GM18526 (cell line): ENCODE measurements around the gene POLE.

Source experiments
- POLR2A ChIP-seq: IDR thresholded peaks from 3 replicates; pipeline ENCODE4 v1.6.1; 2011; ENCODE audit not compliant: insufficient read length; ENCODE audit errors: extremely low read depth

Gene POLE

GRCh38 chr12:132597333-132598316, 89.5 kb downstream of the POLE start:
- no peak for TF ChIP-seq POLR2A

DNA sequence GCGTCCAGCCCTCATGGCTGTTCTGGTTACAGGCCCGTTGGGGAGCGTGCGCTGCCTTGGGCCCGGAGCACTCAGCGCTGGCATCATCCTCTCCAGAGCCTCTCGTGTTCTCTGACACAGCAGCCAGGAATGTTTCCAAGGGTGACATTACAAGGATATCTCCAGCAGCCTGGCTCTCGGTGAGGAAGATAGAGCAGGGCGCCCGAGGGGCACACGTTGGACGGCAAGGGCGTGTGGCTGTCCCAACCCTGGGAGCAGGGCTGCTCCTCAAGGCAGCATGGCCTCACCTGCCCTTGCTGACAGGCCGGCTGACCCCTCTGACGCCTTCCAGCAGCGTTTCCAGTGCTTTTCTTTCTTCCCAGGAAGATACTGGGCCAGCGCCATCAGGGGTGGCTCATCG, 91.1 kb downstream of the POLE start:
- no peak for TF ChIP-seq POLR2A

DNA sequence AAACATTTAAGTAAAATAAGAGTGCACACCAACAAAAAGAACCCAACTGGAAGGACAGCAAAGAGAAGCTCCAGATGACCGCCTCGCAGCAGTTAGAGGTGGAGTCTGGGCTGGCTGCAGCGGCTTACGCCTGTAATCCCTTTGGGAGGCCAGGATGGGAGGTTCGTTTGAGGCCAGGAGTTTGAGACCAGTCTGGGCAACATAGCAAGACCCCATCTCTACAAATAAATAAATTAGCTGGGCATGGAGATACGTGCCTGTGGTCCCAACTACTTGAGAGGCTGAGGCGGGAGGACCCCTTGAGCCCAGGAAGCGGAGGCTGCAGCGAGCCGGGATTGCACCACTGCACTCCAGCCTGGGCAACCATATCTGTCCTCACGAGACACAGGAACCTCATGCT, 92.0 kb downstream of the POLE start:
- TF ChIP-seq POLR2A = no peak

DNA sequence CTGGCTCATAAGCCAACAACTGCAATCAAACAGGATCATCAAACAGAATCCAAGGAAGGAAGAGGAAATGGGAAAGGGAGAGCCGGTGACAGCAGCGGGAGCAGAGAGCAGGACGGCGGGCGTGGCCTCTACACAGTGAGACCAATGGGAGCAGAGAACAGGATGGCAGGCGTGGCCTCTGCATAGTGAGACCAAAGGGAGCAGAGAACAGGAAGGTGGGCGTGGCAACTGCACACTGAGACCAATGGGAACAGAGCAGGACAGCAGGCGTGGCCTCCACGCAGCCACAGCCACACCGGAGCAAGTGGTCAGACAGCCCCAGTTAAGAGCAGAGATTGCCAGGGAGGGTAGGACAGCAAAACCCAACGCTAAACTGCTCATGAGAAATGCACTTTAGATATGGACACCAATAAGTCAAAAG, 93.2 kb downstream of the POLE start:
- no peak for TF ChIP-seq POLR2A

DNA sequence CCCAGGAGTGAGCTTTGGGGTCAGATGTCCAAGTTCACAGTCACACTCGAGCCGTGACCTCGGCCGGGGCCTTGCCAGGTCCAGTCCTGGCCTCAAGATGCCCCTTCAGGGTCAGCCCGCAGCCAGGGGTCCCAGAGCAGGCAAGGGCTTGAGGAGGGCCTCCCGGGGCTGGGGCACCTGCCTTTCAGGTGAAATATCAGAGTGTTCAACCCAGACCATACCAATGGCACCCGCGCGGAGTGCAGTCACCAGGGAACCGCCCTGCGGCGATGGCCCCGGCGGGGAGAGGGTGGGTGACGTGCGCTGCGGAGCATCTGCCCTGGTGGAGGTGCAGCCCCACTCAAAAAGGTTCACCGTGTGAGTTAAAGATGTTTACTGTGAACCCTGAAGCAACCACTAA, 93.6 kb downstream of the POLE start:
- TF ChIP-seq POLR2A = no peak

GRCh38 chr12:132593071-132593470, 94.1 kb downstream of the POLE start:
- no peak for TF ChIP-seq POLR2A

- no peak for TF ChIP-seq POLR2A
Observed at GRCh38 chr12:132592282-132592970, 94.7 kb downstream of the POLE start.

- no peak for TF ChIP-seq POLR2A
Observed at GRCh38 chr12:132591107-132591935, 95.8 kb downstream of the POLE start.

DNA sequence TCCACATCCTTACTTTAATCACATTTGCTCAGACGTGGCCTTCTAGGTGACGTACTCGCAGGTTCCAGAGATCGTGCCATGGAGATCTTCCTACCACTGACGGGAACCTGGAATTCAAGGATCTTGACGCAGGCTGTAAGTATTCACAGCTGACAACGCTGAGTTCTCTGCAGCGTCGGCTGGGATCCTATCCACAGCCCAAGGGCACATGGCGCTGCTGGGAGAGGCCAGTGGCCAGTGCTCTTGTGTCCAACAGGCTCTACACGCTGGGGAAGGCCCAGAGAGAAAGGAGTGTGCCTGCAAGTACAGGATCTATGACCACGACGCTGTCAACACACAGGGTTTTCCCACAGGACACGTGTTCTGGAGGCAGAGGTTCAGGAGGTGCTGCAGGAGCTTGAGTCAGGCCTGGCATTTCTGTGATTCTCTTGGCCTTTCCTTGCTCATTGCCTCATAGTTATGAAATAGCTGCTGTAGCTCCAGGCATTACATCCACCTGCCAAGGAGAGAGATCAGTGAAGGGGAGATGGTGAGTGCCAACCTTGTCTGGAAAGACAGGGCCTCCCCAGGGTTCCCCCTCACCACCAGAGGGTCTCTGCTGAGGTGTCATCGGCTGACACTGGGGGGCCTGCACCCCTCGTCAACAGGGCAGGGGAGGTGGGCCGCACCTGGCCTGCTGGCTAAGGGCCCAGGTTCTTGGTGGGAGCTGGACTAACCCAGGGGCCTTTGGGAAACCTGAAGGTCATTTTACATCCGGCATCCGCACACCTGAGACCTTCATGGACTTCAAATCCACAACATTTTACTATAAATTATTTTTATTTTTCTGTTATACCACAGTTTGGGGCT, 98.1 kb downstream of the POLE start:
- no peak for TF ChIP-seq POLR2A

DNA sequence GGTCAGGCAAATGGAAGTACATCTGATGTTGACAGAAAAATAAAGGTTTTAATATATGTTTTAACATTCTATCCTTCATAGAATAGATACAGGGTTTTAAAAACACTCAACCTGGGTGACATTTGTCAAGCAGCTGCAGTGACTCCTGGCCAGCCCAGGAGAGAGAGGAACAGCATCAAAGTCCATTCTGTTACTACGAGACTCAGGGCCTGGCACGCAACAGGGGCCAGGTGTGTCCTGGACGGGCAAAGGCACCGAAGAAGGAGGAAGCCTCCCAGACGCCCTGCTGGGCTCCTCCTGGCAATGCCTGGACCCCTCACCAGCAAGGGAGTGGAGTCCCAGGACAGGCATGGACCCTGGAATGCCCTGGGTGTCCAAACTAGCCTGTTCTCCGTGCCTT, 98.8 kb downstream of the POLE start:
- no peak for TF ChIP-seq POLR2A

- no peak for TF ChIP-seq POLR2A
Observed at GRCh38 chr12:132587781-132588180, 99.4 kb downstream of the POLE start.

GRCh38 chr12:132586929-132587328, 100.2 kb downstream of the POLE start:
- TF ChIP-seq POLR2A = no peak

- TF ChIP-seq POLR2A = no peak
Observed at GRCh38 chr12:132585177-132585576, 102.0 kb downstream of the POLE start.

DNA sequence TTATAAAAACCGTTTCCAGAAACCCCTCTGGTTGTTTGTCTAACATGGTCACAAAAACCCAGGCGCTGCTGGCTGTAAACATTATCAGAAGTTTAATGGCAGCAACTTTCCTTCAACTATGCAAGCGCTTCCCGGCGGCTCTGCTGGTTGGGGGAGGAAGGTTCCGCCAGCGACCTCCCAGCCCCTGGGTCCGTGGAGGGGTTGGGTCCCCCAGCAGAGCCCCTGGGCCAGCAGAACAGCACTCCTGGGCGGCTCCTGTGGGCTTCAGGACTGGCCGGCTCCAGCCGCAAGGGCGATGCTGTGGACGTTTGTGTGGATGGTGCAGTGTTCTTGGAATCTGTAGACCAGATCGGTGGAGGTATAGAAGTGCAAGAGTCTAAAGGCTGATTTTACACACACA, 102.7 kb downstream of the POLE start:
- no peak for TF ChIP-seq POLR2A
